Inferior parietal cortex (tissue), 1 donor: ENCODE data around the gene ZNF511.
A peak's percentile ranks its signal among the peaks of the same experiment; 100 is the strongest.

Experiments
- DNase-seq: peaks from one replicate; pipeline ENCODE4 v3.0.0-alpha.2; 2016; ENCODE audit errors: extremely low spot score

ZNF511 gene

GRCh38 chr10:133335246-133336117 lies 26.8 kb downstream of the ZNF511 start:
- peak; percentile 56 for DNase-seq

- no peak for DNase-seq
Measured at GRCh38 chr10:133336118-133336576, 27.4 kb downstream of the ZNF511 start.

- peak; percentile 45 for DNase-seq
Measured at GRCh38 chr10:133336577-133337369, 28.1 kb downstream of the ZNF511 start, which contains the start of gene CALY. Gene CALY, minus strand, starts transcription at chr10:133336896. Its CDS starts 7,907 bp downstream, at chr10:133328989.

GRCh38 chr10:133337370-133337725 lies 28.6 kb downstream of the ZNF511 start:
- DNase-seq: no peak

GRCh38 chr10:133338080-133339071 lies 29.7 kb downstream of the ZNF511 start:
- no peak for DNase-seq

- DNase-seq: no peak
Measured at GRCh38 chr10:133339708-133340380, 31.1 kb downstream of the ZNF511 start.

- no peak for DNase-seq
Measured at GRCh38 chr10:133341983-133342382, 33.3 kb downstream of the ZNF511 start.

GRCh38 chr10:133342942-133343341 lies 34.2 kb downstream of the ZNF511 start:
- DNase-seq: no peak

- DNase-seq: no peak
Measured at GRCh38 chr10:133343558-133343957, 34.8 kb downstream of the ZNF511 start.

GRCh38 chr10:133344236-133344635 lies 35.5 kb downstream of the ZNF511 start:
- DNase-seq: no peak

GRCh38 chr10:133346413-133346812 lies 37.7 kb downstream of the ZNF511 start:
- DNase-seq: no peak

GRCh38 chr10:133347710-133348517 lies 39.2 kb downstream of the ZNF511 start:
- DNase-seq: no peak

GRCh38 chr10:133349160-133349568 lies 40.5 kb downstream of the ZNF511 start:
- DNase-seq: no peak

GRCh38 chr10:133349577-133350011 lies 40.9 kb downstream of the ZNF511 start:
- no peak for DNase-seq

GRCh38 chr10:133350283-133350949 lies 41.7 kb downstream of the ZNF511 start:
- DNase-seq: no peak

- no peak for DNase-seq
Measured at GRCh38 chr10:133350950-133351329, 42.2 kb downstream of the ZNF511 start.

- no peak for DNase-seq
Measured at GRCh38 chr10:133351408-133352318, 42.9 kb downstream of the ZNF511 start.
